HL-60 (cell line): Measurements from ENCODE around the gene NKX2-1.

Source experiments
- CTCF ChIP-seq: IDR thresholded peaks from one replicate; pipeline ENCODE4 v1.5.1; 2011; ENCODE audit warnings: low read length, control low read depth, inconsistent platforms; ENCODE audit not compliant: insufficient read depth
- TF ChIP-seq, protein P1 (sequence below): IDR thresholded peaks from 2 replicates; pipeline ENCODE4 v1.6.1; 2012; ENCODE audit warnings: low read depth; ENCODE audit not compliant: insufficient replicate concordance

DNA sequence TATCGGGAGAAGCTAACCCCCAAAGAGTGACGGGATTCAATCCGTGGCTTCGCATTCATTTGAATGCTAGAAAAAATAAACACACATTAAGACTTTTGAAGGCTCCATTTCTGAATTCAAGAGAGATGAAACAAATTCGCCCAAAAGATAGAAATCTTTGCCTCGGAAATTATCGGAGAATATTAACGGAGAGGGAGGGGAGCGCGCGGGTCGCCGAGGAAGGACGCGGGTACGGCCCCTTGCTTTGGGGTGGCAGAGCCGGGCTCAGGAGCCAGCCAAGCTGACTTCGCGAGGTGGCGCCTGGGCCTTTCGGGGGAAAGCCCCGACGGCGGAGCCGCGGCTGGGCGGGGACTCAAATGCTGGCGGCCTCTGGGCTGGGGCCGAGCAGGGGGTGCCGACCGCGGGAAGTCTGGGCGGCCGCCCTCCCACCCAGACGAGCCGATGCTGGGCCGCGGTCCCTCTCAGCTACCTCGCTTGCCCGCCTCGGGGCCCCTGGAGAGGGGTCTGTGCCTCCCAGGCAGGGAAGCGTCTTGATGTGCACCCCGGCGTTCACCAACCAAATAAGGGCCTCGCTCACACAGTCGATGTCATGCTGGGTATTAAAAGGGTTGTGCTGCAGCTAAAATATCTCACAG lies 14.7 kb downstream of the NKX2-1 start:
- TF ChIP-seq CTCF, result no peak
- TF ChIP-seq, protein P1, sequence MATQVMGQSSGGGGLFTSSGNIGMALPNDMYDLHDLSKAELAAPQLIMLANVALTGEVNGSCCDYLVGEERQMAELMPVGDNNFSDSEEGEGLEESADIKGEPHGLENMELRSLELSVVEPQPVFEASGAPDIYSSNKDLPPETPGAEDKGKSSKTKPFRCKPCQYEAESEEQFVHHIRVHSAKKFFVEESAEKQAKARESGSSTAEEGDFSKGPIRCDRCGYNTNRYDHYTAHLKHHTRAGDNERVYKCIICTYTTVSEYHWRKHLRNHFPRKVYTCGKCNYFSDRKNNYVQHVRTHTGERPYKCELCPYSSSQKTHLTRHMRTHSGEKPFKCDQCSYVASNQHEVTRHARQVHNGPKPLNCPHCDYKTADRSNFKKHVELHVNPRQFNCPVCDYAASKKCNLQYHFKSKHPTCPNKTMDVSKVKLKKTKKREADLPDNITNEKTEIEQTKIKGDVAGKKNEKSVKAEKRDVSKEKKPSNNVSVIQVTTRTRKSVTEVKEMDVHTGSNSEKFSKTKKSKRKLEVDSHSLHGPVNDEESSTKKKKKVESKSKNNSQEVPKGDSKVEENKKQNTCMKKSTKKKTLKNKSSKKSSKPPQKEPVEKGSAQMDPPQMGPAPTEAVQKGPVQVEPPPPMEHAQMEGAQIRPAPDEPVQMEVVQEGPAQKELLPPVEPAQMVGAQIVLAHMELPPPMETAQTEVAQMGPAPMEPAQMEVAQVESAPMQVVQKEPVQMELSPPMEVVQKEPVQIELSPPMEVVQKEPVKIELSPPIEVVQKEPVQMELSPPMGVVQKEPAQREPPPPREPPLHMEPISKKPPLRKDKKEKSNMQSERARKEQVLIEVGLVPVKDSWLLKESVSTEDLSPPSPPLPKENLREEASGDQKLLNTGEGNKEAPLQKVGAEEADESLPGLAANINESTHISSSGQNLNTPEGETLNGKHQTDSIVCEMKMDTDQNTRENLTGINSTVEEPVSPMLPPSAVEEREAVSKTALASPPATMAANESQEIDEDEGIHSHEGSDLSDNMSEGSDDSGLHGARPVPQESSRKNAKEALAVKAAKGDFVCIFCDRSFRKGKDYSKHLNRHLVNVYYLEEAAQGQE, result no peak
